Loucy (cell line): ENCODE data around the gene HOXB1.
"Not testable (repeated sequence)": the region's sequence is repeated elsewhere in the genome, so short reads cannot be mapped to it uniquely, and the experiment has no call there.

Source experiments
- H2AFZ ChIP-seq: fragments of 200-600 bp; sonication (generic); 2 replicates; pipeline ENCODE4 v1.6.0; 2016; ENCODE audit warnings: antibody characterized with exemption, mild to moderate bottlenecking, low read length, moderate library complexity
- H3F3A ChIP-seq: fragments of 200-600 bp; 2 replicates; pipeline ENCODE4 v1.6.0; 2016; ENCODE audit warnings: antibody characterized with exemption, low read depth, mild to moderate bottlenecking
- H3K27me3 ChIP-seq: fragments of 200-600 bp; sonication (generic); 2 replicates; pipeline ENCODE4 v1.6.1; 2014; ENCODE audit warnings: low read length, mild to moderate bottlenecking; ENCODE audit not compliant: insufficient read depth, poor library complexity, severe bottlenecking
- H3K36me3 ChIP-seq: fragments of 200-600 bp; sonication (generic); 2 replicates; pipeline ENCODE4 v1.6.1; 2016; ENCODE audit warnings: low read length; ENCODE audit not compliant: insufficient read depth
- H3K4me1 ChIP-seq: fragments of 200-600 bp; sonication (generic); 2 replicates; pipeline ENCODE4 v1.5.1; 2014; ENCODE audit warnings: low read length, mild to moderate bottlenecking; ENCODE audit not compliant: insufficient read depth, poor library complexity, severe bottlenecking
- H3K4me2 ChIP-seq: fragments of 200-600 bp; sonication (generic); 2 replicates; pipeline ENCODE4 v1.6.0; 2014; ENCODE audit warnings: antibody characterized with exemption, low read length, low read depth, mild to moderate bottlenecking; ENCODE audit not compliant: poor library complexity, severe bottlenecking
- H3K4me3 ChIP-seq: fragments of 200-600 bp; sonication (generic); 2 replicates; pipeline ENCODE4 v1.5.1; 2014; ENCODE audit warnings: low read length, mild to moderate bottlenecking, mixed read lengths; ENCODE audit not compliant: poor library complexity, severe bottlenecking
- H3K79me2 ChIP-seq: fragments of 200-600 bp; sonication (generic); 2 replicates; pipeline ENCODE4 v1.6.1; 2014; ENCODE audit warnings: low read length; ENCODE audit not compliant: insufficient read depth
- H3K9ac ChIP-seq: fragments of 200-600 bp; sonication (generic); 2 replicates; pipeline ENCODE4 v1.6.0; 2014; ENCODE audit warnings: mild to moderate bottlenecking, low read depth, low read length, moderate library complexity; ENCODE audit not compliant: poor library complexity, severe bottlenecking
- H3K9me2 ChIP-seq: fragments of 200-600 bp; sonication (generic); replicated peaks from 2 replicates; pipeline ENCODE4 v1.6.1; 2016; ENCODE audit warnings: low read depth, low read length, mixed read lengths
- H3K9me3 ChIP-seq: fragments of 200-600 bp; sonication (generic); 2 replicates; pipeline ENCODE4 v1.6.1; 2014; ENCODE audit warnings: mild to moderate bottlenecking, antibody characterized with exemption, low read length, low read depth; ENCODE audit not compliant: insufficient read depth
- H4K20me1 ChIP-seq: fragments of 200-600 bp; sonication (generic); 2 replicates; pipeline ENCODE4 v1.6.0; 2014; ENCODE audit warnings: antibody characterized with exemption, low read length, mild to moderate bottlenecking; ENCODE audit not compliant: insufficient read depth, poor library complexity, severe bottlenecking
- EZH2phosphoT487 ChIP-seq: fragments of 200-600 bp; IDR thresholded peaks from 2 replicates; pipeline ENCODE4 v1.6.1; 2018; ENCODE audit warnings: antibody characterized with exemption, mild to moderate bottlenecking, moderate library complexity, borderline replicate concordance
- TF ChIP-seq, protein P1 (sequence below): fragments of 200-600 bp; sonication (generic); conservative IDR thresholded peaks from 2 replicates; pipeline ENCODE4 v1.5.1; 2014; ENCODE audit warnings: mild to moderate bottlenecking, antibody characterized with exemption, low read length

HOXB1 gene

GRCh38 chr17:48510761-48511604 is 19.8 kb downstream of the HOXB1 start:
- Histone ChIP-seq H3K79me2 (no peaks in the 10 kb centered on the region), H3K27me3 (no peaks in the 10 kb centered on the region), H3K4me3 (no peak overlapping the region), H3K4me2 (no peak overlapping the region), H3K9ac (no peak overlapping the region), H3K9me3 (no peaks in the 10 kb centered on the region), H3F3A (no peaks in the 10 kb centered on the region), H3K4me1 (peaks cover 23% of the 10 kb centered on the region), H4K20me1 (no peaks in the 10 kb centered on the region), H3K36me3 (no peaks in the 10 kb centered on the region), H3K9me2 (no peaks in the 10 kb centered on the region), H2AFZ (no peak overlapping the region)
- TF ChIP-seq, protein P1, sequence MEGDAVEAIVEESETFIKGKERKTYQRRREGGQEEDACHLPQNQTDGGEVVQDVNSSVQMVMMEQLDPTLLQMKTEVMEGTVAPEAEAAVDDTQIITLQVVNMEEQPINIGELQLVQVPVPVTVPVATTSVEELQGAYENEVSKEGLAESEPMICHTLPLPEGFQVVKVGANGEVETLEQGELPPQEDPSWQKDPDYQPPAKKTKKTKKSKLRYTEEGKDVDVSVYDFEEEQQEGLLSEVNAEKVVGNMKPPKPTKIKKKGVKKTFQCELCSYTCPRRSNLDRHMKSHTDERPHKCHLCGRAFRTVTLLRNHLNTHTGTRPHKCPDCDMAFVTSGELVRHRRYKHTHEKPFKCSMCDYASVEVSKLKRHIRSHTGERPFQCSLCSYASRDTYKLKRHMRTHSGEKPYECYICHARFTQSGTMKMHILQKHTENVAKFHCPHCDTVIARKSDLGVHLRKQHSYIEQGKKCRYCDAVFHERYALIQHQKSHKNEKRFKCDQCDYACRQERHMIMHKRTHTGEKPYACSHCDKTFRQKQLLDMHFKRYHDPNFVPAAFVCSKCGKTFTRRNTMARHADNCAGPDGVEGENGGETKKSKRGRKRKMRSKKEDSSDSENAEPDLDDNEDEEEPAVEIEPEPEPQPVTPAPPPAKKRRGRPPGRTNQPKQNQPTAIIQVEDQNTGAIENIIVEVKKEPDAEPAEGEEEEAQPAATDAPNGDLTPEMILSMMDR, result no peak
- TF ChIP-seq EZH2phosphoT487, result no peak

- Histone ChIP-seq H3K79me2 (no peaks in the 10 kb centered on the region), H3K4me2 (no peak overlapping the region), H3K9me2 (no peaks in the 10 kb centered on the region), H3K4me3 (no peak overlapping the region), H3K9me3 (no peaks in the 10 kb centered on the region), H2AFZ (no peak overlapping the region), H4K20me1 (no peaks in the 10 kb centered on the region), H3K9ac (no peak overlapping the region), H3F3A (no peaks in the 10 kb centered on the region), H3K36me3 (no peaks in the 10 kb centered on the region), H3K27me3 (no peaks in the 10 kb centered on the region), H3K4me1 (peaks cover 30% of the 10 kb centered on the region)
- TF ChIP-seq, protein P1, result no peak
- TF ChIP-seq EZH2phosphoT487, result no peak
Observed at GRCh38 chr17:48510381-48510760, 20.4 kb downstream of the HOXB1 start.

DNA sequence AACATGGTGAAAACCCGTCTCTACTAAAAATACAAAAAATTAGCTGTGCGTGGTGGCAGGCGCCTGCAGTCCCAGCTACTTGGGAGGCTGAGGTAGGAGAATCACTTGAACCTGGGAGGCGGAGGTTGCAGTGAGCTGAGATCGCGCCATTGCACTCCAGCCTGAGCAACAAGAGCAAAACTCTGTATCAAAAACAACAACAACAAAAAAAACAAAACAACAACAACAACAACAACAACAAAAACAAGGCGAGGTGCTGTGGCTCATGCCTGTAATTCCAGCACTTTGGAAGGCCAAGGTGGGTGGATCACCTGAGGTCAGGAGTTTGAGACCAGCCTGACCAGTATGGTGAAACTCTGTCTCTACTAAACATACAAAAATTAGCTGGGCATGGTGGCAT is 21.1 kb downstream of the HOXB1 start:
- peaks cover 33% of the 10 kb centered on the region for H3K4me1 ChIP-seq
- not testable (repeated sequence) for H4K20me1 ChIP-seq, H3K9ac ChIP-seq, H3K36me3 ChIP-seq, H3K4me2 ChIP-seq, H3K9me3 ChIP-seq, H3K4me3 ChIP-seq, H3K79me2 ChIP-seq, H3F3A ChIP-seq, H3K27me3 ChIP-seq, H2AFZ ChIP-seq, H3K9me2 ChIP-seq

DNA sequence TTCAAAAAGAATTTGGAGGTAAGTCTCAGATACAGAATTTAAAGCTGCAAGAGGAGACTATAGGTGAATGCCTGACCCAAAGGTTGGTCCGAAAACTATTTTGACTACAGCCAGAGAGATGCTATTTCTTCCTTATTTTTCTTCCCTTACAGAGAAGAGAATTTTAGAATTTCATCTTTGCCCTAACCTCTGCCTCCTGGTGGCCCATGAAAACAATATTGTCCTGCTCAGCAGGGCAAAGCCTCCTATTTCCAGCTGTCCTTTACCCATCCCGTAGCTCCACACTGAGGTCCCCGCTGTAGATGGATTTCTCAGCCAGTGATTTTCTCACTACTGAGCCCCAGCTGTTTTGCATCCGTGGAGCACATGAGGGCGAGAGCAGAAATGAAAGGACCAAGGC is 24.6 kb downstream of the HOXB1 start:
- no peak overlapping the region for H3K9ac ChIP-seq
- no peaks in the 10 kb centered on the region for H3K36me3 ChIP-seq
- H3K4me2 ChIP-seq, result peak overlapping the region; percentile 38
- H3K9me3 ChIP-seq, result no peaks in the 10 kb centered on the region
- H3F3A ChIP-seq, result no peaks in the 10 kb centered on the region
- H3K79me2 ChIP-seq, result no peaks in the 10 kb centered on the region
- H2AFZ ChIP-seq, result no peak overlapping the region
- no peaks in the 10 kb centered on the region for H3K27me3 ChIP-seq
- no peaks in the 10 kb centered on the region for H4K20me1 ChIP-seq
- no peaks in the 10 kb centered on the region for H3K9me2 ChIP-seq
- no peak for TF ChIP-seq EZH2phosphoT487
- TF ChIP-seq, protein P1, result peak; percentile 43
- peaks cover 23% of the 10 kb centered on the region for H3K4me1 ChIP-seq
- no peak overlapping the region for H3K4me3 ChIP-seq
